GM12872 (cell line): ENCODE results near the gene ALPL.

ENCODE experiments used
- CTCF ChIP-seq: IDR thresholded peaks from 3 replicates; pipeline ENCODE4 v1.5.1; 2011; ENCODE audit warnings: low read depth, mild to moderate bottlenecking, low read length, moderate library complexity; ENCODE audit not compliant: insufficient read depth

Gene ALPL

GRCh38 chr1:21577933-21578332 lies 68.7 kb downstream of the ALPL start:
- no peak for TF ChIP-seq CTCF

GRCh38 chr1:21579791-21580190 lies 70.6 kb downstream of the ALPL start:
- no peak for TF ChIP-seq CTCF

- TF ChIP-seq CTCF, result no peak
Measured at GRCh38 chr1:21584096-21584495, 74.9 kb downstream of the ALPL start.

- no peak for TF ChIP-seq CTCF
Measured at GRCh38 chr1:21585037-21585436, 75.8 kb downstream of the ALPL start.

GRCh38 chr1:21586222-21586621 lies 77.0 kb downstream of the ALPL start:
- TF ChIP-seq CTCF, result no peak

GRCh38 chr1:21586846-21587601 lies 77.8 kb downstream of the ALPL start:
- no peak for TF ChIP-seq CTCF

GRCh38 chr1:21587602-21587953 lies 78.4 kb downstream of the ALPL start:
- TF ChIP-seq CTCF, result no peak
